GM10266 (cell line): Measurements from ENCODE around the gene NTSR2.
"Not testable (repeated sequence)": the region's sequence is repeated elsewhere in the genome, so short reads cannot be mapped to it uniquely, and the experiment has no call there.

Experiments used
- DNase-seq: peaks from one replicate; pipeline ENCODE4 v3.0.0; 2012; ENCODE audit errors: extremely low spot score
- TF ChIP-seq, protein P1 (sequence below): IDR thresholded peaks from 2 replicates; pipeline ENCODE4 v1.5.1; 2012; ENCODE audit warnings: mild to moderate bottlenecking, low read depth; ENCODE audit not compliant: control insufficient read depth, insufficient read depth; ENCODE audit errors: missing control alignments

Gene NTSR2

DNA sequence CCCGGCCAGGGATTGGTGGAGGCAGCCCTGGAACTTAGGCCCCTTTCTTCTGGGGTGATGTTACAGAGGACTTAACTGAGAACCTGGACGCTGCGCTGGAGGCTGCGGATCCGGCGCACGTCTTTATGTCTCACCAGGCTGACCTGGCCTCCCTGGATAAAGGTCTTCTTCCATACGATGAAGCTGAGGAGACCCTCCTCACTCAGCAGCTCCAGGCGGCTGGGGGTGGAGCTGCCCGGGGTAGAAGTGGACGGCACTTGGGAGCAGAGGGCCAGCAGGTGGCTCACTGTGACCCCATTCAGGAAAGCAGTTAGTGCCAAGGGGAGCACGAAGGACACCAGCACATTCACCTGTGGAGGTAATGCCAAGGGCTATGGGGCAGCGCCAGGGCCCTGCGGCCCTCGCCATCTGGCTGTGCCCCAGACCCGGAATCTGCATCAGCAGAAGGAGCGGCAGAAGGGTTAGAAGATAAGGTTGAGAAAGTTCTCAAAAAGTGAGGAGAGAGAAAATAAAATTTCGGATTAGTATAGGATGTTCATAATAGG is 8.0 kb downstream of the NTSR2 start:
- TF ChIP-seq, protein P1, sequence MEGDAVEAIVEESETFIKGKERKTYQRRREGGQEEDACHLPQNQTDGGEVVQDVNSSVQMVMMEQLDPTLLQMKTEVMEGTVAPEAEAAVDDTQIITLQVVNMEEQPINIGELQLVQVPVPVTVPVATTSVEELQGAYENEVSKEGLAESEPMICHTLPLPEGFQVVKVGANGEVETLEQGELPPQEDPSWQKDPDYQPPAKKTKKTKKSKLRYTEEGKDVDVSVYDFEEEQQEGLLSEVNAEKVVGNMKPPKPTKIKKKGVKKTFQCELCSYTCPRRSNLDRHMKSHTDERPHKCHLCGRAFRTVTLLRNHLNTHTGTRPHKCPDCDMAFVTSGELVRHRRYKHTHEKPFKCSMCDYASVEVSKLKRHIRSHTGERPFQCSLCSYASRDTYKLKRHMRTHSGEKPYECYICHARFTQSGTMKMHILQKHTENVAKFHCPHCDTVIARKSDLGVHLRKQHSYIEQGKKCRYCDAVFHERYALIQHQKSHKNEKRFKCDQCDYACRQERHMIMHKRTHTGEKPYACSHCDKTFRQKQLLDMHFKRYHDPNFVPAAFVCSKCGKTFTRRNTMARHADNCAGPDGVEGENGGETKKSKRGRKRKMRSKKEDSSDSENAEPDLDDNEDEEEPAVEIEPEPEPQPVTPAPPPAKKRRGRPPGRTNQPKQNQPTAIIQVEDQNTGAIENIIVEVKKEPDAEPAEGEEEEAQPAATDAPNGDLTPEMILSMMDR: no peak
- DNase-seq: no peak

DNA sequence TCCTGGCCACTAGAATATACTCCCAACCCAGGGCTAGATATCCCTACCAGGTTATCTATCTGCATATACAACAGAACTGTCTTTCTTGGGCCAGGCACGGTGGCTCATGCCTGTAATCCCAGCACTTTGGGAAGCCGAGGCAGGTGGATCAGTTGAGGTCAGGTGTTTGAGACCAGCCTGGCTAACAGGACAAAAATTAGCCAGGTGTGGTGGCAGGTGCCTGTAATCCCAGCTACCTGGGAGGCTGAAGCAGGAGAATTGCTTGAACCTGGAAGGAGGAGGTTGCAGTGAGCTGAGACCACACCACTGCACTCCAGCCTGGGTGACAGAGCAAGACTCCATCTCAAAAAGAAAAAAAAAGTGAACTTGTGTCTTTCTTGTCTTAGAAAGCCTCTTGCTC is 9.6 kb downstream of the NTSR2 start:
- not testable (repeated sequence) for DNase-seq

DNA sequence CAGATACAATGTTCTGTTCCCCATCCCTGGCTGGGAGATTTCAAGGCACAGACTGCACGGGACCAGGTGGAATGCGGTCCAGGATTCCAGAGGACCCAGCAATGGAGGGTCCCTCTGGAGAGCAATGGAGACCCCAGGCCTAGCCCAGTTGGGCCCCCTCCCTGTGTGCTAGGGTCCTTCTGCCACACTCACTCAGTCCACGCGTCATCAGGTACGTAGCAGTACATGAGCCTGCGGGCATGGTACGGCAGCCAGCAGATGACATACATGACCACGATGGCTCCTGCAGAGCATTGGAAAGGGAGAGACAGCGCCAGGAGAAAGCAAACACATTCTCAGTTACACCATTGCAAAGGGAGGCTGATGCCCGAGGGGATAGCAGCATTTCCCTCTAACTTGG is 10.1 kb downstream of the NTSR2 start:
- TF ChIP-seq, protein P1: no peak
- DNase-seq: no peak

DNA sequence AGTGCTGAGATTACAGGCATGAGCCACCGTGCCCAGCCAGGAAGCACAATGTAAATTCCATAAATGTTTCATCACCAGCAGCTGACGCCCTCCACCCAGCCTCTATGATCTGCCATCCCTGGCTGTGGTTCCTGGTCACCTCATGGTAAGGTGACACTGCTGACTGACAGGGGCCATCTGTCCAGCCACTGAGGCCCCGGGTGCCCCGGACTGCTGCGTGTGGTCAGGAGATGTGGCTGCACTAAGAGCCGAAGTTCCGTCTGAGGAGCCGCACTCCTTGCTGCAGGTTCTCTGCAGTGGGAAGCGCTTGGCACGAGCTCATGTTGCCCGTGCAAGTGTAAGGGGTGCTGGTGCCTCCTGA is 10.9 kb downstream of the NTSR2 start:
- TF ChIP-seq, protein P1: no peak
- no peak for DNase-seq

DNA sequence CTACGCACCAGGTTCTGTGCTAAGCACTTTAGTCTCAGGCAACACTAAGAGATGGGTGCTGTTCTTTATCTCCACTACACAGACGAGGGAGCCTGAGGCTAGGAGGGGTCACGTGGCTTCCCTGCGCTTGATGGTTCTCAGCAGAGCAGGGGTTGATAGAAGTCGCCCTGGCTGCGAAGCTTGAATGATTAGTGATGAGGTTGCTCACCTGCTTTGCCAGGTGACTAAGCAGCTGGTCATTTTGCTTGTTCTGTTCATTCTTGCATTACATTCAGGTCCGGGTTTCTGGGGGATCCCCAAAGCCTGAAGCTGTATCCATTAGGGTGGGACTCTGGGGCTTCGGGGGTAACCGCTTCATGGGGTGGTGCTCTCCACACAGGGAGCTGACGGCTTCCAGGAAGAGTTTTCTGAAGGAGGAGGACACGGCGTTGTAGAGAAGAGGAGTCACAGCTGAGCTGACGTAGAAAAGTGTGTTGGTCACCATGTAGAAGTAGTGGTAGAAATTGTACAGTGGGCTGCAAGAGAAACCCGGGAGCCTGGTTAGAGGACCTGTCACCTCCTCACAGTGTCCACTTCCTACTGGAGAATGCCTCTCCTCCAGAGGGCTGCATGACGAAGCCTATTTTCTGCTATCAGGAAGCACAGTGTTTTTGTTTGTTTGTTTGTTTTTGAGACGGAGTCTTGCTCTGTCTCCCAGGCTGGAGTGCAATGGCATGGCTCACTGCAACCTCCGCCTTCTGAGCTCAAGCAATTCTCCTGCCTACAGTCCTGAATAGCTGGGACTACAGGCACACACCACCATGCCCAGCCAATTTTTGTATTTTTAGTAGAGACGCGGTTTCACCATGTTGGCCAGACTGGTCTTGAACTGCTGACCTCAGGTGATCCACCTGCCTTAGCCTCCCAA is 11.5 kb downstream of the NTSR2 start:
- DNase-seq: no peak
- TF ChIP-seq, protein P1: no peak

DNA sequence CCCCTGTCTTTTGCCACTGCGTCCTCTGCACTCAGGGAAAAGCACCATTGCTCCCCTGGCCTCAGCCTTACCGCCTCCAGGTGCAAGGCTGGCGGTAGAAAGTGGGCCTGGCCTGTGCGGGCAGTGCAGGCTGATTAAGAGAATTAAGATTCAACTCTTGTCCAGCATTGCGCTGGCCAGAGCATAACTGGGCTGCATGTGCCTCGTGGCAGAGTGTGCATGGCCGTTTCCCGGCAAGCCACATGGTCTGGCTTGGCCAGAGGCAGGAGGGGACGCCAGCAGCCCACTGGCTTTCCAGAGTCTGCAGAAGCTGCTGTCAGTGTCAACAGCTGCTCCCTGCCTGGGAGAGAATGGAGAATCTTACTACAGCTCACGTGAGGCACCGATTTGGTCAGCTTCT is 12.3 kb downstream of the NTSR2 start:
- DNase-seq: no peak
- TF ChIP-seq, protein P1: no peak

DNA sequence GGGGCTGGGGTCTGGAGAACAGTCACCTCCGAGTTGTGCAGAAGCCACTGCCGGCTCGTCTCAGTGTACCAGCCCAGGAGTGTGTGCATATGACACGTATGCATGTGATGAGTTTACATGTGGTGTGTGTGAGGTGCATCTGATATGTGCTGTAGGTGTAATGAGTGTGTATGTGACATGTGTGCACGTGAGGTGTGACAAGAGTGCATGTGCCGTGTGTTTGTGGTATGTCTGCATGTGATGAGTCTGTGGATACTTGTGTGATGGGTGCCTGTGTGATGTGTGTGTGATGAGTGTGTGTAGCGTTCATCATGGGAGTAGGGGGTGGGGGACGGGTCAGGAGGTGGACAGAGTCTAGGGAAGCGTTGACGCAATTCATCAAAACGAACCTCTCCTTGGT is 12.8 kb downstream of the NTSR2 start:
- DNase-seq: no peak
- TF ChIP-seq, protein P1: no peak

DNA sequence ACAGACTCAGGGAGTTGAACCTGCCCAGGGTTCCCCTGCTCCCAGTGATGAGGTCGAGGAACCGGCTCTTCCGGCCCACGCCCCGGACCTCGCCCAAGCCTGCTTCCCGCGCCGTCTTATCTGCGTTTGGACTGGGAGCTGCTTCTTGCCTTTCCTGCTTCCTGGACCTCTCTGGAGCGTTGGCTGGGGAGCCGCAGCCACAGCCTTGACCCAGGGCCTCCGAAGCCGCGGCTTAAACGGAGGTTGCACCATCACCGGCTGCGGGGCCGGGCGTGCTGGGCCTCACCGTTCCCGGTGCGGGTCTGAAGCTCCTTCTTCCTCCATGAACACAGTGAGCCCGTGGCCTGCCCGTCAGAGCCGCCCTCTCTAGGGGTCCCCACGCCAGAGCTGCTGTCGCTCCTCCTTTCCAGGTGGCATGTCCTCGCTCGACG is 13.3 kb downstream of the NTSR2 start:
- TF ChIP-seq, protein P1: no peak
- no peak for DNase-seq
